ENCODE measurements around the gene ATP13A1. TPM values are rescaled to one million over a fixed set of nuclear protein-coding genes. Genes with fewer than 3 reads are reported as not detected.
"Not testable (repeated sequence)": the region's sequence is repeated elsewhere in the genome, so short reads cannot be mapped to it uniquely, and the experiment has no call there.

Gene ATP13A1
- total RNA-seq, 2 donors from 2014 or later: 23.6 to 62.1 TPM

DNA sequence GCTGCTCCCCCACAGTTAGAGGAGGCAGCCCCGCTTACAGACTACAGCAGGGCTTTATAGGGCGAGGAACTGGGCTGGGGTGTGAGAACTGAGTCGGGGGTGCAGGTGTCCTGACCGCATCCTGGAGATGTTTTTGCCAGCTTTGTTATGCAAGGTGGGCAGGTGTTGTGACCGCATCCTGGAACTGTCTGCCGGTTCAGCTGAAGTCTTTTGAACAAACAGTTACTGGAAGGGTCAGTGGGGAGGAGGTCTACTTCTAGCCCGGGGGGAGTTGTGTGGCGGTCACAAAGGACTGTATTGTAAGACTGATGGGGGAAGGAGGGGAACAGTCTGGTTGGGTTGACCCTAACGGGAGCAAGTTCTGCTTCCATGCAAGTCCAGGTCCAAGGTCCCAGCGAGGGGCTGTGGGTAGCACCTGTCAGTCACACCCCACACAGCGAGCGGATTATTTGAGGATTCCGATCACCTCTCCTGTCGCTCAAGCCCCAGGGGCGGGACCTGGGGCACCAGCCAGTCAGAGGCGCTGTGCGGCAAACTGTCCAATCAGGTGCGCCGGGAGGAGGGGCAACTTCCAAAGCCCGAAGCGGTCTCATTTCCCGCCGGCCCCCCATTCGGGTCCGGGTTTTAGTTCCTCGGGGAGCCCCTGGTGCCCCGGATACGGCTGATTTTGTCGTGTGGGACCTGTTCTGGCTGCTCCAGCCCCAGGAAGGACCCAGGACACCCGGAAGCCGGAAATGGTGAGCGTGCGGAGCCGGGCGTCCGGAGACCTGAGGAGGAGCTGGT is 4.9 kb upstream of the ATP13A1 start, which contains the start of gene ZNF101:
ZNF101 (plus strand) TSS at position 610 of the 783 bp plus-strand sequence; CDS start at position 735, 125 bp downstream.
- peak; percentile 93 for DNase-seq (ENCODE audit: low spot score)
- Histone ChIP-seq H3K27ac (peak within 1 kb of the TSS; percentile 70 to 82), H3K36me3 (no peaks in the 10 kb centered on the region), H3K27me3 (no peaks in the 10 kb centered on the region), H3K4me1 (peaks cover 0 to 17% of the 10 kb centered on the region in 2 donors), H3K9me3 (no peaks in the 10 kb centered on the region), H3K4me3 (peak within 1 kb of the TSS; percentile 73 to 74)
- TF ChIP-seq, protein P1, sequence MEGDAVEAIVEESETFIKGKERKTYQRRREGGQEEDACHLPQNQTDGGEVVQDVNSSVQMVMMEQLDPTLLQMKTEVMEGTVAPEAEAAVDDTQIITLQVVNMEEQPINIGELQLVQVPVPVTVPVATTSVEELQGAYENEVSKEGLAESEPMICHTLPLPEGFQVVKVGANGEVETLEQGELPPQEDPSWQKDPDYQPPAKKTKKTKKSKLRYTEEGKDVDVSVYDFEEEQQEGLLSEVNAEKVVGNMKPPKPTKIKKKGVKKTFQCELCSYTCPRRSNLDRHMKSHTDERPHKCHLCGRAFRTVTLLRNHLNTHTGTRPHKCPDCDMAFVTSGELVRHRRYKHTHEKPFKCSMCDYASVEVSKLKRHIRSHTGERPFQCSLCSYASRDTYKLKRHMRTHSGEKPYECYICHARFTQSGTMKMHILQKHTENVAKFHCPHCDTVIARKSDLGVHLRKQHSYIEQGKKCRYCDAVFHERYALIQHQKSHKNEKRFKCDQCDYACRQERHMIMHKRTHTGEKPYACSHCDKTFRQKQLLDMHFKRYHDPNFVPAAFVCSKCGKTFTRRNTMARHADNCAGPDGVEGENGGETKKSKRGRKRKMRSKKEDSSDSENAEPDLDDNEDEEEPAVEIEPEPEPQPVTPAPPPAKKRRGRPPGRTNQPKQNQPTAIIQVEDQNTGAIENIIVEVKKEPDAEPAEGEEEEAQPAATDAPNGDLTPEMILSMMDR (IDR thresholded peaks at IDR 0.05): no peak

DNA sequence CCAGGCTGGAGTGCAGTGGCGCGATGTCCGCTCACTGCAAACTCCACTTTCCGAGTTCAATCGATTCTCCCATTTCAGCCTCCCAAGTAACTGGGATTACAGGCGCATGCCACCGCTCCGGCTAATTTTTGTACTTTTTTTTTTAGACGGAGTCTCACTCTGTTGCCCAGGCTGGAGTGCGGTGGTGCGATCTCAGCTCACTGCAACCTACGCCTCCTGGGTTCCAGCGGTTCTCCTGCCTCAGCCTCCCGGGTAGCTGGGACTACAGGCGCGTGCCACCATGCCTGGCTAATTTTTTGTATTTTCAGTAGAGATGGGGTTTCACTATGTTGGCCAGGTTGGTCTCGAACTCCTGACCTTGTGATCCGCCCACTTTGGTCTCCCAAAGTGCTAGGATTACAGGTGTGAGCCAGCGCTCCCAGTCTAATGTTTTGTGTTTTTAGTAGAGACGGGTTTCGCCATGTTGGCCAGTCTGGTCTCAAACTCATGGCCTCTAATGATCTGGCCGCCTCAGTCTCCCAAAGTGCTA is 2.0 kb upstream of the ATP13A1 start:
- H3K36me3 ChIP-seq; H3K9me3 ChIP-seq; H3K4me3 ChIP-seq; H3K27me3 ChIP-seq; H3K27ac ChIP-seq; DNase-seq (ENCODE audit: low spot score): not testable (repeated sequence)
- H3K4me1 ChIP-seq: peaks cover 0 to 38% of the 10 kb centered on the region in 2 donors

DNA sequence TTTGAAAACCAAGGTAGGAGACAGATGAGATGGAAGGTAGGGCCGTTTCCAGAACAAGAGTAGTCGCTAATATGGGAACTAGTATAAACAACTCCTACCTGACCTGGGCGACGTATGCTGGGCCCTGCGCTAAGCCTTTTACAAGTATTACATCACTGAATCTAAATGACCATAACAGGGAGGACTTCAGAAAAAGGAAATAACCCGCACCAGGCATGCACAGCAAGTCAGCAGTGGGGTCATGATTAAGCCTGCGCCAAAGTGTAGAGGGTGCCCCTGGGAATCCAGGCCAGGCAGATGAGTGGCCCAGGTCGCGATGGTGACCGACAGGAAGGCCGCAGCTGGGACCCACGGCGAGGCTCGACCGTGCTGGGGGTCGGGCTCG is 613 bp downstream of the ATP13A1 start:
- Histone ChIP-seq H3K4me1 (peaks cover 0 to 22% of the 10 kb centered on the region in 2 donors), H3K9me3 (no peaks in the 10 kb centered on the region), H3K36me3 (peaks cover 23% of the 10 kb centered on the region), H3K27me3 (no peaks in the 10 kb centered on the region), H3K27ac (peak overlapping the region; percentile 92 to 95), H3K4me3 (peak overlapping the region; percentile 83 to 98)
- DNase-seq (ENCODE audit: low spot score): no peak
- TF ChIP-seq, protein P1 (IDR thresholded peaks at IDR 0.05): no peak

DNA sequence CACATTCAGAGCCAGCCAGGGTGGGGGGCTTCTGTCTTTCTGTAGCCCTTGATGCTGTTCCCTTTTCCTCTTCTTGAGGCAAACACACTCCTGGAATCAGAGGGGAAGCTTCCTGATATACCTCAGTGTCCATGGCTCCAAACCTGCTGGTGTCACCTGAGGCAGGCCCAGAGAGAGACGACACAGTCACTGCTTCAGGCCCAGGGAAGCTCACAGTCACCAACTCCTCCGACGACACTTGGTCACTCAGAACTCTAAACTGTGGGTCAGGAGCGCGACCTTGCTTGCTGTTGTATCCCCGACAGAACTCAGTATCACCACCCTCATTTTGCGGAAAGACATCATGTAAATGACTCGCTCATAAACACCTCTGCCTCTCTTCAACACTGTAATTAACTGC is 1.1 kb downstream of the ATP13A1 start:
- Histone ChIP-seq H3K4me3 (peak overlapping the region in 1 of 2 donors; percentile 98), H3K36me3 (peaks cover 28% of the 10 kb centered on the region), H3K27ac (no peak overlapping the region), H3K9me3 (no peaks in the 10 kb centered on the region), H3K27me3 (no peaks in the 10 kb centered on the region), H3K4me1 (peaks cover 0 to 21% of the 10 kb centered on the region in 2 donors)
- TF ChIP-seq, protein P1 (IDR thresholded peaks at IDR 0.05): no peak
- no peak for DNase-seq (ENCODE audit: low spot score)

DNA sequence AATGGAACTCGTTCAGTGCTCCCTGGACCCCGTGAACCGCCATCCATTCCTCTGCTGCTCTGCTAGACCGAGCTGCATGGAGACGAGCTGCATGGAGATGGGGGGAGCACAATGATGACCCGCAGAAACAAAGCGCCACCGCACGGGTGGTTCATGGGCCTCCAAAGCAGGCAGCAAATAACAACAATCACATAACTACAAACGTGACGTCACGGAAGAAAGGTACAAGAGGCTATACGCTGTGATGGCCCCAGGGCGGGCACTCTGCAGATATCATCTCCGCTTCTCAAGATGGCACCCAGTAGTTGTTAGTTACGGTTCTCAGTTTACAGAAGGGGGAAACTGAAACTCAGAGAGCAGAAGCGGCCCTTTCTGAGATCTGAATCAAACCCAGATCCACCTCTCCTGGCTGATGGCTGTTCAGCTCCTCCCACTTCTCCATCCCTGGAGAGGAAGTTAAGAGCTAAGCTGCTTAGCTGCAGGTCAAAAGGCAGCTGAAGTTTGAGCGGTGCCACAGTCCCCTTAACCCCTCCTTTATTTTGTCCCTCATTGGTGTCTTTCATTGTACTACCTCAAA is 1.7 kb downstream of the ATP13A1 start:
- no peak for DNase-seq (ENCODE audit: low spot score)
- Histone ChIP-seq H3K4me3 (no peak overlapping the region), H3K36me3 (peaks cover 34% of the 10 kb centered on the region), H3K27me3 (no peaks in the 10 kb centered on the region), H3K27ac (no peak overlapping the region), H3K4me1 (peaks cover 0 to 21% of the 10 kb centered on the region in 2 donors), H3K9me3 (no peaks in the 10 kb centered on the region)
- TF ChIP-seq, protein P1 (IDR thresholded peaks at IDR 0.05): no peak

DNA sequence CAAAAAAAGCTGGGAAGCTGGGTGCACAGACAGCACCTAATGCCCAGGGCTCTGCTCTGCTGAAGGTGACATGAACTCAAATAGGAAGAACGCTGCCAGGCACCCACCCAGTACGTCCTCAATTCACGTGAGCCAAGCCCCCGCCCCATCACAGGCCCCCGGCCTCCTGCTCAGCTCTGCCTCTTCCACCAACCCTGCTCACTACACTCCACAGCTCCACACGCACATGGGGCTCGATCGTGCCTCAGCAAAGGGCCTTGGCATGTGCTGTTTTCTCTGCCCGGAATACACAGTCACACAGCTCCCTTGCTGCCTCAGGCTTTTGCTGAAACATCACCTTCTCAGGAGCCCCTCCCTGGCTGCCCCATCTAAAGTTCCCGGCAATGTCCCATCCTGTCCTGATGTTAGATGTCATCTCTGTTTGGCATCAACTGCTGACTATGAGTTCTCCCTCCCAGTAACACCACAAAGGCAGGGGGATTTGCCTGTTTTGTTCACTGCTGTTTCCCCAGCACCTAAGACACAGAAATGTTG is 2.3 kb downstream of the ATP13A1 start:
- Histone ChIP-seq H3K4me3 (no peak overlapping the region), H3K9me3 (no peaks in the 10 kb centered on the region), H3K36me3 (peaks cover 39% of the 10 kb centered on the region), H3K27me3 (no peaks in the 10 kb centered on the region), H3K4me1 (peaks cover 0 to 21% of the 10 kb centered on the region in 2 donors), H3K27ac (no peak overlapping the region)
- DNase-seq (ENCODE audit: low spot score): no peak
- TF ChIP-seq, protein P1 (IDR thresholded peaks at IDR 0.05): no peak
